GM12801 (cell line): ENCODE data around the gene SUOX.

ENCODE experiments used
- TF ChIP-seq, protein P1 (sequence below): IDR thresholded peaks from one replicate; pipeline ENCODE4 v1.5.1; 2011; ENCODE audit warnings: control low read depth; ENCODE audit not compliant: insufficient read length; ENCODE audit errors: extremely low read depth

The SUOX gene

DNA sequence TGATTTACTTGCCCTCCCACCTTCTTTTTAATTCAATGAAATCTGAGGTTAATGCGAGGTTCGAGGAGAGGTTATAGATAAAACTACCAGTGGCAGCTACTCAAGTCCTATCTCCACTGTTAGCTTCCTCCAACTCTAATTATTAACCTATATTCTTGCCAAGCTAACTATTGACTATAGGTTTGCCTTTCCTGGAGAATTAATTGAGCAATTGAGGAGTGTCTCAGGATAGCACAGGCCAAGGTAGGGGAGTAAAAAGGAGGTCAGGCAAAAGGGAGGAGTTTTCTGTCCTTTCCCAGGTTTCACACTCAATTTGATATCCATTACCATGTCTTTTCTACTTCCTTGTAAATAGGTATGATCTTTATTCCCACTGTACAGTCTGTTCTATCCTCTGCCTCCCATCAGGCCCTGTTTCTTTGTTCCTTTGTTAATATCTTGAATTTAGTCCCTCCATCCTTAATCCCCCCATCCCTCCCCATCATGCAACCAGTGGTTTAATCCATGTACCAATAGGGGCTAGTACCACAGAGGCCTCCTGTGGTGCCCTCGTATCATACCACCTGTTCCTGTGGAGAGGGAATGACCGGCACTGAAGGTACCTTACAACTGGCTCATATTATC lies 3.7 kb upstream of the SUOX start:
- TF ChIP-seq, protein P1, sequence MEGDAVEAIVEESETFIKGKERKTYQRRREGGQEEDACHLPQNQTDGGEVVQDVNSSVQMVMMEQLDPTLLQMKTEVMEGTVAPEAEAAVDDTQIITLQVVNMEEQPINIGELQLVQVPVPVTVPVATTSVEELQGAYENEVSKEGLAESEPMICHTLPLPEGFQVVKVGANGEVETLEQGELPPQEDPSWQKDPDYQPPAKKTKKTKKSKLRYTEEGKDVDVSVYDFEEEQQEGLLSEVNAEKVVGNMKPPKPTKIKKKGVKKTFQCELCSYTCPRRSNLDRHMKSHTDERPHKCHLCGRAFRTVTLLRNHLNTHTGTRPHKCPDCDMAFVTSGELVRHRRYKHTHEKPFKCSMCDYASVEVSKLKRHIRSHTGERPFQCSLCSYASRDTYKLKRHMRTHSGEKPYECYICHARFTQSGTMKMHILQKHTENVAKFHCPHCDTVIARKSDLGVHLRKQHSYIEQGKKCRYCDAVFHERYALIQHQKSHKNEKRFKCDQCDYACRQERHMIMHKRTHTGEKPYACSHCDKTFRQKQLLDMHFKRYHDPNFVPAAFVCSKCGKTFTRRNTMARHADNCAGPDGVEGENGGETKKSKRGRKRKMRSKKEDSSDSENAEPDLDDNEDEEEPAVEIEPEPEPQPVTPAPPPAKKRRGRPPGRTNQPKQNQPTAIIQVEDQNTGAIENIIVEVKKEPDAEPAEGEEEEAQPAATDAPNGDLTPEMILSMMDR: no peak

DNA sequence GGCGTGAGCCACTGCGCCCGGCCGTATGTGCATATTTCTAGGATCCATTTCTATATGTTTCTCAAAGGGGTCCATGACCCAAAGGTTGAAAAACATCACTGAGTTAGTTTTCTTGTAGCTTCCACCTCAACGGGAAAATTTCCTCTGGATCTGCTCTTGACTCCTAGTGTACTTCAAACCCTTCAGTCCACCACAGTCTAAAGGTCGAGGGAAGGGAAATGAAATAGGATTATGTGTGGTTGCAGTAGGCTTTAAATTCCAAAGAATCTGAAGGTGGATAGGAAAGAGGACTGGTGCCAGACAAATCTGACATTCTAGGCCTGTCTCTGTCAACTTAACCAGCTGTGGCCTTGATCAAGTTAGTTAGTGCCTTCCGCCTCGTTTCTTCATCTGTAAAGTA lies 1.7 kb upstream of the SUOX start:
- TF ChIP-seq, protein P1: no peak

DNA sequence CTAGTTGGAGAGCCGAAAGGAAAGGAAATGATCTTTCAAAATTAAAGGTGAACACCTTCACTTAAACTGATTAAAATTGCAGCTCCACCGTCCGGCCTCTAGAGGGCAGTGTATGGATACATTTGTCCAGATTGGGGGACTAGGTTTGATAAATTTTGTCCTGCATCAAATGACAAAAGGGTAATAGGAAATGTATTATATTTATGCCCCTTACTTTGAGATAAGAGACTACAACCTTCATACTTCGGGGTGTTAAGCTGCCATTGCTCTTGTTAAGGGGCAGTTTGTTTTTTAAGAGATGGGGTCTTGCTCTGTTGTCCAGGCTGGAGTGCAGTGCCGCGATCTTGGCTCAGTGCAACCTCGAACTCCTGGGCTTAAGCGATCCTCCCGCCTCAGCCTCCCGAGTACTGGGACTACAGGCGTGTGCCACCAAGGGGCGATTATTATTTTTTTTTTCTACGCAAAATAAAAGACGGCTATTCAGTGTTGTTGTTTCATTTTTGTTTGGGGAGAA lies 818 bp upstream of the SUOX start:
- TF ChIP-seq, protein P1: no peak

DNA sequence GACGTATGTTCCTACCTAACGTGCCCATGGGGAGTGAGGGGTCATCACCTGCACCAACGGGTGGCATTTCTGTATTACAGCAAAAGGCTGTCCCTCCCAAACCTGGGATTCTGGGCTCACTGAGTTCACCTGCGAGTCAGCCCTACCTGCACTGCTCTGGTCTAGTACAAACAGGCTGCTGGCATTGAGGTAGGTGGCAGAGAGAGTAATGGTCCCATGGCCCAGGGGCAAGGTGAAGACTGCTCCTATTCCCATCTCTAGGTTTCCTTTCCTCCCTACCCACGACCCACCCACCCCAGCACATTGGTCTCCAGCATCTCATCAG lies 421 bp downstream of the SUOX start:
- TF ChIP-seq, protein P1: no peak

DNA sequence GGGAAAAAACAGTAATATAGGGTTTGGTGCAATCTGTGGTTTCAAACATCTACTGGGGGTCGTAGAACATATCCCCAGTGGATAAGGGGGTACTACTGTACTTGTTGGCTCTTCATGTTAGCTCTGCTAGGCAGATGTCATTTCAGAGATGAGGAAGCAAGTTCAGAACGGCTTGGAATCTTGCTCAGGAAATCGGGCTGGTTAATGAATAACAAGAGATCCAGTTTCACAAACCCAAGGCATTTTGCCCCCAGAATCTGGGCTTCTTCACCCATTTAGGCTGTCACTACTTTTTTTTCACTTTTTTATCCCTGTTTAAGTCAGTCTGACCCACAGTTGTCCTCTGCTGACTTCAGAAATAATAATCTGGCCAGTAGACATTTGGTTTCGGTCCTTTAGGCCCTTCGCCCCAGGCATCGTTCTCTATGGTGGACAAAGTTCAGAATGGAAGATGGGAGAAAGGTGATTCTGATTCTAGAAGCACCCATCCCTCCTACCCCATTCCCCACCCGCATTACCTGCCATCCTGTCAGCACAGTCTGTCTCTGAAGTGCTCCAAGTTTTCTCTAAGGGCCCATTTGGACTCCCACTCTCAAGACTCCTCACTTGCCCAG lies 4.5 kb downstream of the SUOX start:
- TF ChIP-seq, protein P1: no peak

DNA sequence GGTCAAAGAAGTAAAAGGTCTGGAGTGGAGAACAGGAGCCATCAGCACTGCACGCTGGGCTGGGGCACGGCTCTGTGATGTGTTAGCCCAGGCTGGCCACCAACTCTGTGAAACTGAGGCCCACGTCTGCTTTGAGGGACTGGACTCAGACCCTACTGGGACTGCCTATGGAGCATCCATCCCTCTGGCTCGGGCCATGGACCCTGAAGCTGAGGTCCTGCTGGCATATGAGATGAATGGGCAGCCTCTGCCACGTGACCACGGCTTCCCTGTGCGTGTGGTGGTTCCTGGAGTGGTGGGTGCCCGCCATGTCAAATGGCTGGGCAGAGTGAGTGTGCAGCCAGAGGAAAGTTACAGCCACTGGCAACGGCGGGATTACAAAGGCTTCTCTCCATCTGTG lies 7.1 kb downstream of the SUOX start:
- TF ChIP-seq, protein P1: no peak

DNA sequence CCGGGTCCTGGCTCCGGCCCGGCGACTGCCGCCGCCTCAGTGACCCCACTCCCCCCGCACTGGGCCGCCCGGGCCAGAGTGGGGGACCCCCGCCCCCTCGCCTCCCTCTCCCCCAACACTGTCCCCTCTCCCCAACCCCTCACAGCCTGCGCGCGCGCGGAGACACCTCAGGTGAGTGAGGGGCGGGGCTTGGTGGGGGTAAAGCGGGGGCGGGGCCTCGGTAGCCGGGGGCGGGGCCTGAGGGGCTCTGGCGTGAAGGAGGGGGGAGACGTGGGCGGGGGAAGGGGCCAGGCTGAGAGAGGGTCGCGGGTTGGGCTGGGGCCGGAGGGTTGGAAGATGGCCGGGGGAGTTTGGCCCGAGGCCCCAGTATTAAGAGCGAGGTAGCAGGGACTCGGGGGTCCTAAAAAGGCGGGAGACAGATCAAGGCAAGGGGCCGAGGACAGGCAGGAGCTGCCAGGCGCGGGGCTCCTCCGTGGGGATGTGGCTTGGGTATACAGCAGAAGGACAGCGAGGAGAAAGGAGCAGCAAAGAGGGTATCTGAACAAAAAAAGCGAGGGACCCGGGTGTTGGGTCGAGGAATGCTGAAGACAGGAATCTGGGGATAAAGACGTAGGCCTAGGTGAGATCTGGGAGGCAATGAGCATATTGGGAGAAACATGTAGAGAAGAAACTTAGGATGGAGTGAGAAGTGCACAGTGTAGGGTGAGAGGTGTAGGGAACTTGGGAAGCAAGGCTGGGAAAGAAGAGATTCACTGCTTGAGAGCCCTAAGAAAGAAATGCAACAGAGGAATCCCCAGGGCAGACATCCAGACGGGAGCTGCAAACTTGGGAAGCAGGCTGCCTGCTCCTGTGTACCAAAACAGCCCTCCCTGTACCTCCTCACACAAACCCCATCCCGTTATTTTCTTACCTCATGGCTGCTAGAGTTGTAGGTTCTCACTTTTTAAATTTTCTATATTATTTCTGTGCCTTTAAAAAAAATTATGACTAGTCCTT lies 10.8 kb downstream of the SUOX start:
- TF ChIP-seq, protein P1: no peak
